Measurements from ENCODE around the gene ZNF678.

DNA sequence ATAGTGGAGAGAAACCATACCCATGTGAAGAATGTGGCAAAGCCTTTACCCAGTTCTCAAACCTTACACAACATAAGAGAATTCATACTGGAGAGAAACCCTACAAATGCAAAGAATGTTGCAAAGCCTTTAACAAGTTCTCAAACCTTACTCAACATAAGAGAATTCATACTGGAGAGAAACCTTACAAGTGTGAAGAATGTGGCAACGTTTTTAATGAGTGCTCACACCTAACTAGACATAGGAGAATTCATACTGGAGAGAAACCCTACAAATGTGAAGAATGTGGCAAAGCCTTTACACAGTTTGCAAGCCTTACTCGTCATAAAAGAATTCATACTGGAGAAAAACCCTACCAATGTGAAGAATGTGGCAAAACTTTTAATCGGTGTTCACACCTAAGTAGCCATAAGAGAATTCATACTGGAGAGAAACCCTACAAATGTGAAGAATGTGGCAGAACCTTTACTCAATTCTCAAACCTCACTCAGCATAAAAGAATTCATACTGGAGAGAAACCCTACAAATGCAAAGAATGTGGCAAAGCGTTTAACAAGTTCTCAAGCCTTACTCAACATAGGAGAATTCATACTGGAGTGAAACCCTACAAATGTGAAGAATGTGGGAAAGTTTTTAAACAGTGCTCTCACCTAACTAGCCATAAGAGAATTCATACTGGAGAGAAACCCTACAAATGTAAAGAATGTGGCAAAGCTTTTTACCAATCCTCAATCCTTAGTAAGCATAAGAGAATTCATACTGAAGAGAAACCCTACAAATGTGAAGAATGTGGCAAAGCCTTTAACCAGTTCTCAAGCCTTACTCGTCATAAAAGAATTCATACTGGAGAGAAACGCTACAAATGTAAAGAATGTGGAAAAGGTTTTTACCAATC is 91.7 kb downstream of the ZNF678 start:
- TF ChIP-seq, protein P1, sequence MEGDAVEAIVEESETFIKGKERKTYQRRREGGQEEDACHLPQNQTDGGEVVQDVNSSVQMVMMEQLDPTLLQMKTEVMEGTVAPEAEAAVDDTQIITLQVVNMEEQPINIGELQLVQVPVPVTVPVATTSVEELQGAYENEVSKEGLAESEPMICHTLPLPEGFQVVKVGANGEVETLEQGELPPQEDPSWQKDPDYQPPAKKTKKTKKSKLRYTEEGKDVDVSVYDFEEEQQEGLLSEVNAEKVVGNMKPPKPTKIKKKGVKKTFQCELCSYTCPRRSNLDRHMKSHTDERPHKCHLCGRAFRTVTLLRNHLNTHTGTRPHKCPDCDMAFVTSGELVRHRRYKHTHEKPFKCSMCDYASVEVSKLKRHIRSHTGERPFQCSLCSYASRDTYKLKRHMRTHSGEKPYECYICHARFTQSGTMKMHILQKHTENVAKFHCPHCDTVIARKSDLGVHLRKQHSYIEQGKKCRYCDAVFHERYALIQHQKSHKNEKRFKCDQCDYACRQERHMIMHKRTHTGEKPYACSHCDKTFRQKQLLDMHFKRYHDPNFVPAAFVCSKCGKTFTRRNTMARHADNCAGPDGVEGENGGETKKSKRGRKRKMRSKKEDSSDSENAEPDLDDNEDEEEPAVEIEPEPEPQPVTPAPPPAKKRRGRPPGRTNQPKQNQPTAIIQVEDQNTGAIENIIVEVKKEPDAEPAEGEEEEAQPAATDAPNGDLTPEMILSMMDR (IDR thresholded peaks at IDR 0.05) = no peak
- TF ChIP-seq POLR2A (IDR thresholded peaks at IDR 0.05) = no peak

Measured in gastroesophageal sphincter (tissue), 3 donors.